Fibroblast of peridontal ligament (primary cell): Measurements from ENCODE around the gene MUC22.
"Not testable (repeated sequence)": the region's sequence is repeated elsewhere in the genome, so short reads cannot be mapped to it uniquely, and the experiment has no call there.

Experiments
- DNase-seq: peaks from one replicate; pipeline ENCODE4 v3.0.0-alpha.2; 2010; ENCODE audit errors: extremely low read depth

MUC22 gene

GRCh38 chr6:31010393-31011060 is at the start of gene MUC22:
Gene MUC22 (plus strand): TSS chr6:31010474. CDS start chr6:31010707, 233 bp downstream.
- DNase-seq = peak; percentile 61

- peak; percentile 58 for DNase-seq
Observed at GRCh38 chr6:30960907-30961673, 49.2 kb upstream of the MUC22 start.

- DNase-seq = no peak
Observed at GRCh38 chr6:30962716-30963115, 47.6 kb upstream of the MUC22 start.

- no peak for DNase-seq
Observed at GRCh38 chr6:30963641-30964040, 46.6 kb upstream of the MUC22 start.

GRCh38 chr6:30964075-30964474 is 46.2 kb upstream of the MUC22 start:
- DNase-seq = no peak

GRCh38 chr6:30965140-30965601 is 45.1 kb upstream of the MUC22 start:
- no peak for DNase-seq

- no peak for DNase-seq
Observed at GRCh38 chr6:30966154-30966553, 44.1 kb upstream of the MUC22 start.

- DNase-seq = not testable (repeated sequence)
Observed at GRCh38 chr6:30969171-30969570, 41.1 kb upstream of the MUC22 start.

- DNase-seq = no peak
Observed at GRCh38 chr6:30970946-30971345, 39.3 kb upstream of the MUC22 start.

- DNase-seq = no peak
Observed at GRCh38 chr6:30972816-30973215, 37.5 kb upstream of the MUC22 start.

- no peak for DNase-seq
Observed at GRCh38 chr6:30974490-30975252, 35.6 kb upstream of the MUC22 start.

- DNase-seq = peak; percentile 53
Observed at GRCh38 chr6:30979141-30979540, 31.1 kb upstream of the MUC22 start.

- no peak for DNase-seq
Observed at GRCh38 chr6:30979690-30980089, 30.6 kb upstream of the MUC22 start.

- DNase-seq = peak; percentile 88
Observed at GRCh38 chr6:30981942-30982772, 28.1 kb upstream of the MUC22 start.

GRCh38 chr6:30983439-30983838 is 26.8 kb upstream of the MUC22 start, which contains the start of gene MUC21:
Gene MUC21 (plus strand): TSS chr6:30983718. CDS start chr6:30983959, 241 bp downstream.
- DNase-seq = no peak

GRCh38 chr6:30985490-30985889 is 24.8 kb upstream of the MUC22 start:
- no peak for DNase-seq

GRCh38 chr6:30987304-30987703 is 23.0 kb upstream of the MUC22 start:
- no peak for DNase-seq

- DNase-seq = no peak
Observed at GRCh38 chr6:30988209-30988825, 22.0 kb upstream of the MUC22 start.

- DNase-seq = no peak
Observed at GRCh38 chr6:30990422-30991086, 19.7 kb upstream of the MUC22 start.

GRCh38 chr6:30991891-30992290 is 18.4 kb upstream of the MUC22 start:
- DNase-seq = no peak
